RPMI8226 (cell line): ENCODE data around the gene RYR2.
"Not testable (repeated sequence)": the region's sequence is repeated elsewhere in the genome, so short reads cannot be mapped to it uniquely, and the experiment has no call there.

Experiments
- DNase-seq: peaks from one replicate; pipeline ENCODE4 v3.0.0-alpha.2; 2015

RYR2 gene

GRCh38 chr1:237591353-237591752 is 549.4 kb downstream of the RYR2 start:
- no peak for DNase-seq

GRCh38 chr1:237603036-237603568 is 561.1 kb downstream of the RYR2 start:
- DNase-seq, result not testable (repeated sequence)

GRCh38 chr1:237608433-237608832 is 566.4 kb downstream of the RYR2 start:
- DNase-seq, result no peak

GRCh38 chr1:237610157-237610556 is 568.2 kb downstream of the RYR2 start:
- no peak for DNase-seq

GRCh38 chr1:237613984-237614383 is 572.0 kb downstream of the RYR2 start:
- no peak for DNase-seq

- no peak for DNase-seq
These were observed 577.6 kb downstream of the RYR2 start for GRCh38 chr1:237619553-237619952.

GRCh38 chr1:237634922-237635321 is 592.9 kb downstream of the RYR2 start:
- DNase-seq, result no peak

- no peak for DNase-seq
These were observed 596.6 kb downstream of the RYR2 start for GRCh38 chr1:237638555-237638954.

GRCh38 chr1:237640011-237640671 is 598.2 kb downstream of the RYR2 start:
- no peak for DNase-seq

- DNase-seq, result no peak
These were observed 599.0 kb downstream of the RYR2 start for GRCh38 chr1:237640966-237641365.

- DNase-seq, result no peak
These were observed 608.8 kb downstream of the RYR2 start for GRCh38 chr1:237650809-237651208.

GRCh38 chr1:237655778-237656177 is 613.8 kb downstream of the RYR2 start:
- DNase-seq, result no peak

- no peak for DNase-seq
These were observed 622.4 kb downstream of the RYR2 start for GRCh38 chr1:237664348-237664747.

GRCh38 chr1:237670302-237670701 is 628.3 kb downstream of the RYR2 start:
- DNase-seq, result no peak

GRCh38 chr1:237671262-237671661 is 629.3 kb downstream of the RYR2 start:
- no peak for DNase-seq

- no peak for DNase-seq
These were observed 630.0 kb downstream of the RYR2 start for GRCh38 chr1:237671935-237672334.

GRCh38 chr1:237672748-237673147 is 630.8 kb downstream of the RYR2 start:
- peak; percentile 22 for DNase-seq

GRCh38 chr1:237673631-237674030 is 631.6 kb downstream of the RYR2 start:
- DNase-seq, result no peak

GRCh38 chr1:237677979-237678378 is 636.0 kb downstream of the RYR2 start:
- DNase-seq, result no peak

- no peak for DNase-seq
These were observed 637.7 kb downstream of the RYR2 start for GRCh38 chr1:237679687-237680086.

- DNase-seq, result no peak
These were observed 639.2 kb downstream of the RYR2 start for GRCh38 chr1:237681210-237681609.

GRCh38 chr1:237684236-237684635 is 642.3 kb downstream of the RYR2 start:
- DNase-seq, result no peak

- no peak for DNase-seq
These were observed 643.6 kb downstream of the RYR2 start for GRCh38 chr1:237685551-237685950.

- DNase-seq, result no peak
These were observed 645.8 kb downstream of the RYR2 start for GRCh38 chr1:237687804-237688203.

GRCh38 chr1:237690656-237691055 is 648.7 kb downstream of the RYR2 start:
- DNase-seq, result no peak
